Transverse colon (tissue), 3 donors: ENCODE data around the gene TRIM74.
"Not testable (repeated sequence)": the region's sequence is repeated elsewhere in the genome, so short reads cannot be mapped to it uniquely, and the experiment has no call there.

Experiments
- CTCF ChIP-seq, 5 experiments: fragments of 200-600 bp in 3 of 5; fragments of 450-650 bp in 2 of 5; sonication (generic) in 3 of 5; IDR thresholded peaks; 1 replicate in 2 of 5; 2 replicates in 3 of 5; pipeline ENCODE4 v1.5.1; 2016 to 2017; ENCODE audit warnings: antibody characterized with exemption in 5 of 5, inconsistent platforms in 3 of 5, mild to moderate bottlenecking in 2 of 5, moderate library complexity in 1 of 5
- EP300 ChIP-seq: sonication (generic); formaldehyde crosslinking; IDR thresholded peaks from one replicate; pipeline ENCODE4 v1.6.1; 2017; ENCODE audit warnings: antibody characterized with exemption, low read depth
- POLR2A ChIP-seq: fragments of 450-650 bp; IDR thresholded peaks from one replicate; pipeline ENCODE4 v1.6.1; 2016; ENCODE audit warnings: antibody characterized with exemption, mild to moderate bottlenecking, moderate library complexity

- not testable (repeated sequence) for TF ChIP-seq CTCF (IDR thresholded peaks at IDR 0.05); POLR2A; EP300
Measured at GRCh38 chr7:72949276-72949675, 20.0 kb downstream of the TRIM74 start.
